ENCODE results near the gene TSSK6.
"Not testable (repeated sequence)": the region's sequence is repeated elsewhere in the genome, so short reads cannot be mapped to it uniquely, and the experiment has no call there.

Gene TSSK6

DNA sequence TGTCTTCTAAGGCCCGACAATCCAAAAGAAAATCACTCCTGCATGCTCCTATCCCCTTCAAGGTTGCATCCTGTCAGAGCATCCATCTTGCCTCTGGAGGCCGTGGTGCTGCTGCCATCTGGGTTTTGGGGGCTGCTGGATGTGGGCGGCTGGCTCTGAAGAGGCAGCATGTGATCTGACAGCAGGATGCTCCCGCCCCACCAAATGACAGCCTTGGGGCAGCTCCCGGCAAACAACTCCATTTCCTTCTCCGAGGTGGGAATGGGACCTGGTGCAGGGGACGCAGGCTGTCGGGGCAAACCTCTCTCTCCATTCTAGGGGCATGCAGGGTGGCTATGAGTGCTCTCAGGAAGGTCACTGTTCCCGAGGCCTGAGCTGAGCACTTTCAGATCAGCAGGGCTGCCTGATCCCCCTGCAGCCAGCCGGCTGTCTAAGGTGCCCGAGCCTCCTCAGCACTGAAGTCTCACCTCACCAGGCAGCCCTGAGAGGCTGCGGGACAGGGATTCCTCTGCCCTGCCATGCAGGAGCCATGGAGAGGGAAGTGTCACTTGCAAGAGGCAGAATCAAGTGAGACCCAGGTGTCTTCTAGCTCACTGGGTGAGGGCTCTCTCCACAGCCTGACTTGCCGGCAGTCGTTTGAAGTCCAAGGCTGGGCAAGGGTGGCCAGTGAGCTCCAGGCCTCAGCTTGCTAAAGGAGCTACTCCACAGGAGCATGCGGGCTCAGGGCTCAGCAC, 28.8 kb downstream of the TSSK6 start:
- no peak for DNase-seq

DNA sequence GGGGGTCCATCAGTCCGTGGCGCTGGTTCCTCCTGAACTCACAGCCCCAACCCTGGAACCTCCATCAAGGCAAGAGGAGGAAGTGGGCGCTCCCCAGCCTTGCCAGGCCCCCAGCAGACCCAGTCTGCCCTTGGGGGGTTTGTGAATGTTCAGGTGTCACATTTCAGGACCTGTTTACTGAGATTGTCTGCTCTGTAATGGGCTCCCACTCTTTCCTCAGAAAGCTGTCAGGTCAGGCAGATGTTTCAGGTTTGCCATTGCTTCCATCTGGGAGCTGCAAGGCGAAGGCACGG, 29.4 kb downstream of the TSSK6 start:
- no peak for DNase-seq

DNA sequence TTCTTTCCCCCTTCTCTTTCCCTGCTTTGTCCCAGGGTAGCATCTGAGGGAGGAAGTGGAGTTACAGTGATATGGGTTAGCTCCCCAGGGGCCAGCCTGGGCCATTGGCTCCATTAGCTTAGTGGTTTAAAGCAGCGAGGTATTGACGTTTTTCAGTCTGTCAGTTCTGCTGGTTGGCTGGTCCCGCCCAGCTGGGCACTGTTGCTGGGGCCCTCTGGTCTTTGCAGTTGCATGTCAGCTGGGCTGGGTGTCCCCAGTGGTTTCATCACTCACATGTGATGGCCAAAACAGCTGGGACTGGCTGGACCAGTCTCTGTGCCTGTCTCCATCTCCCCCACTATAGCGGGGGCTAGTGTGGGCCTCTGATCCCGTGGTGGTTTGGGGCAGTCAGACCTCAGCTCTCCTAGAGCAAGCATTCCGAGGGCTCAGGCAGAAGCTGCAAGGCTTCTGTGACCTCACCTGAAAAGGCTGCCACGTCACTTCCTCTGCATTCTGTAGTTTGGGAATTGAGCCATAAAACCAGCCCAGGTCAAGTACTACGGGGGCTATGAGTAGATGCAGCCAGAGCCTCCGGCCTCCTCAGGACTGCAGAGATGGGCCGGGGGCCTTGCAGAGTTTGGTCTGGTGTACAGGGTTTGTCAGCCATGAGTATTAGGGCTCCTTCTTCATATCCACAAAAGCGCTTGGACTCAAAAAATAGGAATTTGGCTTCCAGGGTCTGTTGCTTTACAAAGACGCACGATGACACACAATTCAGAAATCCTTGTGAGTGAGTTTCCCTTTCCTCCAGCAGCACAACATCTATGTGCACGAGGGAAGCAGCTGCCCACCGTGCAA, 30.0 kb downstream of the TSSK6 start:
- DNase-seq = no peak

DNA sequence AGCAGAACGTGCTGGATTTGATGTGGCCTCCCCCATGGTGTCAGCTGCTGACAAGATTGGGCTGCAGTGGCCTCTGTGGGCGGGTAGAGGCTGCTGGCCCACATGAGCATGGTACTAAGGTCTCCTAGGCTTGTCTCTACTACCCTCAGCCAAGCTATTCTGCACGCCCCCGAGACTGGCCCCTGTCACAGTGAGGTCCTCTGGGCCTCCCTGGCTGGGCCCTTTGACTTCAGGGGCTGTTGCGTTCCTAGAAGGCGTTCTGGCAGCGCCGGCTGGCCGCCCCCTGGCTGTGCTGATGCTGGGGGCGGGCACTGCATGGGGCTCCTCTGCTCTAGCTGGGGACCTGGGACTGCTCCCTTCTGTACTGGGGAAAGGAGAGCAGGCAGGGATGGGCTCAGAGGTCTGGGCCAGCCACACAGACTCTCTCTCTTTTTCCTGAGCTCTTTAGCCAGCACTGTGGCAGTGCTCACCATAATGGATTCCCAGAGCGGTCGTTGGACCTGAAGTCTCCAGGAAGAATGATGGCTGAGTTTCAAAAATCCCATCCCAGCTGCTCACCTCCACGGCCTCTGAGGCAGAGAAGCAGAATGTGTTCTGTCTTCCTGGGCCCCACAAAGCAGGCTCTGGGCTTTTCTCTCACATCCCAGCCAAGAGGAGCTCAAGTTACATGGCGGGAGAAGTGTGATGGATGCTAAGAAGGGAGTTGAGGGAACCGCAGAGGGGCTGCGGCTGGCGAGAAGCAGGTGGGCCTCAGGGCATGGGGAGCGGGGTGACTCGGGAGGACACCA, 32.3 kb downstream of the TSSK6 start:
- DNase-seq = no peak

DNA sequence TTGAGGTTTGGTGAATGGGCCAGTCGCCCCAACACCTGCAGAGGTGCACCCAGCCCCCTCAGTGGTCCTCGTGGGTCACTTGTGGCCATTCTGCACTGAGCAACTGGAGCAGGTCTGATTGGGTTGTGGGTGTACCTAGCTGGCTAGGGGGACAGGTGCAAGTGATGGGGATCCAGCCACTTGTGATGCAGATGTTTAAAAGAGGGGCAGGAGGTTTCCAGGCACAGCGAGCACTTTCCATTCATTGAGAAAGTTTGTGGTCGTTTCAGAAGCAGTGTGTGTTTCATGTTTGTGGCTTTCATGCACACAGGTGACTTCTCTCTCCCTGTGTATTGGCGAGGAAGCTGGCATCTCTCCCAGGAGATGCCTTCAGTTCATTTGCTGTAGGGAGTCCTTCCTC, 34.7 kb downstream of the TSSK6 start:
- DNase-seq = no peak

DNA sequence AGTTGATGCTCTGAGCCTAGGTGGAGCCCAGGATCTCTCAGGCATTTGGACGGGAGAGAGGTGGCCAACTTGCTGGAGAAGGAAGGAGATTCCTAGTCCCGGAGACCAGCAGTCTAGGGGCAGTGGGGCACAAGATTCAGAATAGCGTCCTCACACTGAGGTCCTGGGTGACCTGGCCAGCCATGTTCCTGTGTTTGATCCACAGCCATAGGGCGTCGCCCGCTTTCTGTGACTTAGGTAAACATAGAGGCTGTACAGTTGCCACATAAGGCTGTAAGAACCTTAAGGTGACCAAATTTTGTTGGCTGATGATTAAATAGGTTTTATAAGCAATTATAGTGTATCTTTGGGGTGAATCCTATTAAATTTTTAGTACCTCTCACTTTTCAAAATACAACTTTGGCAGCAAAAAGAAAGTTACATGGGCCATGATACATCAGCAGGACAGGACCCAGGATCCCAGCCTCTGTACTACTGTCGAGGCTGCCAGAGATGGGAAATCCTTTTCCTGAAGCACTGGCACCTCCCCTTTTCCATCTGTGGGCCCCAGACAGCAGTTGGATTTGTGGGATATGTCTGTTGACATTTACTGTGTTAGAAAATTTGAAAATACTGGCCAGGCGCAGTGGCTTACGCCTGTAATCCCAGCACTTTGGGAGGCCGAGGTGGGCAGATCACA, 37.5 kb downstream of the TSSK6 start:
- DNase-seq = no peak

DNA sequence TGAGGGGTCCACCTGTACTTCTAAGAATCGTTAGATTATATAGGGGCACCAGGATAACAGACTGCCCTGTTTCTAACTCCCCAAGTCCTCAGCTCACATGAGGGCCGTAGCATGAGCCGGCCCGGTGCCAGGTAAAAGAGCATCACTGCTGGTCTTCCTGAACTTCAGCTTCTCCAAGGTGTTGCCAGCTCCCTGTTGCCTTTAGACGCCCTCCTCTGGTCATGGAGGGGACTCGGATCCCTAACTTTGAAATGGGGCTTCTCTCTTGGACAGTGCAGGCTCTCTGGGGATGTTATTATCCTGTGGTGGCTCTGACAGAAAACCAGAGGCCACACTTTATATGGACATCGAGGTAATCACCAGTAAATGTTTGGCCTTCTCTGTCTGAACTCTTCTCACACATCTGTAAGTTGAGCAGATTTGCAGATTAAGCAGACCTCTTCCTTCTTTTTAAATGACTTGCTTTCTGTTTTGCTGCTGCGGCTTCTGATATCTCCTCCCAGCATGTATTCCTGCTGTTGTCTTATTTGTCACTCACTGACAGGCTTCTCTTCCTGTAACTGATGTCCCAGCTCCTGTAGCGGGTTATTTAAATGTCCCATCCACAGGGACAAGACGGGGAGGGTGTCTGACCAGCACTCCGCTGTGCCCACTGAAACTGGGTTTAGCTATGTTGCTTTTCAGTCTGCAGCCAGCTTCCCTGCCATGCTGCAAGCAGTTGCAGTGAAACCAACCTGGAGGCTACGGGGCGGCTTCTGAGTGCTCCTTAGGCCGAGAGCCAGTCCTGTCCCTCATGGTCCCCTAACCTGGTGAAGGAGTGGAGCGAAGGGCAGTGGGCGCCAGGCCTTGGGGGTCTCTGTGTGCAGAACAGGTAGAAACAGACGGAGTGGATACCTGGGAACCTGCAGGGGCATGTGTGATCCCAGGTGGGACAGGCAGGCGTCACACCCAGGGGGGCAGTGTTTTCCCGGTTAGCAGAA, 39.2 kb downstream of the TSSK6 start:
- DNase-seq = no peak

DNA sequence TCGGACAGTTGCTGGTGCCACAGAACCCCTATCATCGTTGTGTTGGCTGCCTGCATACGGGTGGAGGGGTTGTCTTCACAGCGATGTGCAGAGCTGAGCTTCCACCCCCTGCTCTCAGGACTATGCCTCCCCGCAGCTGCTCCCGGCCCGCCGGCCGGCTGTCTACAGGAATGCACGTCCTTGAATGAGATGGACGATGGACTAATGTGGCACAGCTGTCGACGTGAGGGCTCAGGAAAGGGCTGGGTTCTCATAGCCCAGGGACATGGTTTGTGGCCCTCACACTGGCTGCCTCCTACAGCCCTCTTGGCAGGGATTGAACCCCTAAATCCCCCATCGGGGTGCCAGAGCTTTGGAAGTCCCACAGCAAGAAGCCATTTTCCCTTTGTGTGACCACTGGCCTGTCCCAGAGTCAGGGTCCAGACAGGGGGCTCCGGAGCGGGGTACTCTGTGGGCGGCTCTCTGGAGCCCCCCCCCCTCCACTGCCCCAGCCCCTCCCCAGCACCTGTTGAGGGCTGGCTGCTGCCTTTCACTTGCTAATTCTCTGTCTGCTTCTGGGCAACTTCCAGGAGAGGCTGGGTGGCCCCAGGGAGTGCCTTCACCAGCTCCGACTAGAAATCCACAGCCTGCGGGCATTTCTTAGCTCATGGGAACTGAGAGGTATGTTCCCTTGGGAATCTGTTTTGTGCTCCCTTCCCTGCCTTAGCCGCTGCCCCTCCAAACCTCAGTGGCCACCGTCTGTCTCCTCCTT, 40.2 kb downstream of the TSSK6 start:
- DNase-seq = no peak

DNA sequence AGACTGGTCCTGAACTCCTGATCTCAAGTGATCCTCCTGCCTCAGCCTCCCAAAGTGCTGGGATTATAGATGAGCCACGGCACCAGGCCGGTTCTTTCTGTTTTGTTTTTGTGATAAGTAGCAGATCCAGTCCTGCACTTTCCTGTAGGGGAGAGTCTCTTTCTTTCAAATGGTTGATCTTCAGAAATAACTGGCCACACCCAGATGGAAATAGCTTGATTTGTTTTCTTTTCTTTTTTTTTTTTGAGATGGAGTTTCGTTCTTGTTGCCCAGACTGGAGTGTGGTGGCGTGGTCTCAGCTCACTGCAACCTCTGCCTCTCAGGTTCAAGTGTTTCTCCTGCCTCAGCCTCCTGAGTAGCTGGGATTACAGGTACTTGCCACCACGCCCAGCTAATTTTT, 43.2 kb downstream of the TSSK6 start:
- not testable (repeated sequence) for DNase-seq

DNA sequence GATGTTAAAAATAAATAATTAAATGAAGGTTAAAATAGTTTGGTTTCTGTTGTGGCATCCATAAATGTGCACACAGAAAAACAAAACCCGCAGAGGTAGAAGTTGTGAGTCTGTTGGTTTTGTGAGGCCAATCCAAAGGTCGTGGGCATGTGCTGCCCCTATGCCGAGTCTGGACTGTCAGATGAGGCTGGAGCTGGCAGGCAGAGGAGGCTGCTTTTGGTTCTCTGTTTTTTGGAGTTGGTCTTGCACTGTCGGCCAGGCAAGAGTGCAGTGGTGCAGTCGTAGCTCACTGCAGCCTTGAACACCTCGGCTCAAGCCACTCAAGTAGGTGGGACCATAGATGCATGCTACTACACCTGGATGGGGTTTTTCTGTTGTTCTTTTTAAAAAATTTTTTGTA, 43.7 kb downstream of the TSSK6 start:
- DNase-seq = no peak

DNA sequence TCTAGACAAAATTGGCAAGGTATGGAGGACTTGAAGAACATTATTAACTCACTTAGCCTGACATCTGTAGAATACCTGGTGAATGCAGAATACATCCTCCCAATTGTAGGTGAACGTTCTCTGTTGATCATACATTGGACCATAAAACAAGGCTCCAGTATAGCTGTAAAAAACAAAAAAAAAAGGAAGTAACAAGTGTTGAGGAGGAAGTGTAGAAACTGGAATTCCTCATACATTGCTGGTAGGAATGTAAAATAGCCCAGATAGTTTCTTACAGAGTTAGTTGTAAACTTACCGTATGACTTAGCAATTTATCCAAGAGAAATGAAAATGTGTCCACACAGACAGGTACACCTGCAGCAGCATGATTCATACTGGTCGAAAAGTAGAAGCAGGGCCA, 44.8 kb downstream of the TSSK6 start:
- DNase-seq = no peak

DNA sequence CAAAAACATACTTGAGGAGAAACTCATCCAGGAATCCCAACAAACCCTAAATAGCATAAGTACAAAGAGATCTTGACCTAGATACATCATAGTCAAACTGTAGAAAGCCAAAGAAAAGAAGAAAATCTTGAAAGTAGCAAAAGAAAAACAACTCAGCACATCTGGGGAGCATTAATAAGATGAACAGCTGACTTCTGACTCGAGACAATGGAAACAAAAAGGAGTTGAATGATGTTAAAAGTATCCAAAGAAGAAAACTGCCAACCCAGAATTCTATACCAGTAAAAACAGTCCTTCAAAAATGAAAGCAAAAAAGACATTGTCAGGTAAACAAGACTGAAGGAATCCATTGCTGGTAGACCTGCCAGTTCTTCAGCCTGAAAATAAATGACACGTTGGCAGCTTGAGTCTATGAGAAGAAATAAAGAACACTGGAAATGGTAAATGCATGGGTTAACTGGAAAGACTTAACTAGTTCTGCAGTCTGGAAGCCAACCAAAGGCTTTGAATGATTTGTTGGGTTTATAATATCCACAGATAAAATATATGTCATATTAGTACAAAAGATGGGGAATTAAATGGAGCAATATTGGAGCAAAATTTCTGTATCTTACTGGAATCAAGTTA, 46.8 kb downstream of the TSSK6 start:
- no peak for DNase-seq

DNA sequence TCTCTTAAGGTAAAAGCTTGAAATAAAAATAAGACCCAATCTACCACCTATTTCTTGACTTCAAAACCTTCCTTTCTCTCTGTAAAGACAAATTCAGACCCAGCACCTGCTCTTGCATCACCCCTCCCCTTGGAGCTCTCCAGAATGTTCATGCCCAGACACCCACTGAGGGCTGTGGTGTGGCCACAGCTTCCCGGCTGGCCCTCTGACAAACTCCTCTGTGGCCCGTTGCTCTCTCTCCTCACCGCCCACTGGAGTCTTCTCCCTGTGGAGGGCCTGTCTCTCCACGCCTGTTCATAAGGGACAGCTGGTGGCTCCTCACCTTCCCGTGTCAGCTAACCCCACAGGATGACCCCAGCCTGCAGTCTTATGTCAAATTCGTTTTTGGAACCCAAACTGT, 49.1 kb downstream of the TSSK6 start:
- DNase-seq = no peak

DNA sequence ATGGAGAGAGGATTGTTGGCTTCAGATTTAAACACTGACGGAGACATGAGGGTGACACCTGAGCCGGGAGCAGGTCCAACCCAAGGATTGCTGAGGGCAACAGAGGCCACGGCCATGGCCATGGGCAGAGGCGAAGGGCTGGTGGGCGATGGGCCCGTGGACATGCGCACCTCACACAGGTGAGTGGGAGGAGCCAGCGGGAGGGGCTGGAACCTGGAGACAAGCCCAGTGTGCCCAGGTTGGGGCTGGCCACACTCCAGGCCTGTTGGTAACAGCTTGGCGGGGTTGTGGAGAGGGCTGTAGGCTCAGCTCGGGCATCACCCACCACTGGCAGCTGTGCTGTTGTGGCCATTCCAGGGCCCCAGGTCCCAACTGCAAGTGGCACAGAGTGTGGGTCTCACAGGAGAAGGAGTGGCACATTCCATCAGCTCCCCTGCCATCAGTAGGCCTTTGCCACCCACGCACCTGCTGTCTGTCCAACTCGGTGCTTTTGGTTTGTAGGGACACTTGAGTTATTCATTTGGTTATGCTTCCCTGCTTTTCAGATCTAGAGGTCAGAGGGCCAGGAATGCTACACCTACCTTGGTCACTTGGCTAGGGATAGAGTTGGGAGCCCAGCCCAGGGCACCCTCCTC, 49.8 kb downstream of the TSSK6 start:
- DNase-seq = no peak

DNA sequence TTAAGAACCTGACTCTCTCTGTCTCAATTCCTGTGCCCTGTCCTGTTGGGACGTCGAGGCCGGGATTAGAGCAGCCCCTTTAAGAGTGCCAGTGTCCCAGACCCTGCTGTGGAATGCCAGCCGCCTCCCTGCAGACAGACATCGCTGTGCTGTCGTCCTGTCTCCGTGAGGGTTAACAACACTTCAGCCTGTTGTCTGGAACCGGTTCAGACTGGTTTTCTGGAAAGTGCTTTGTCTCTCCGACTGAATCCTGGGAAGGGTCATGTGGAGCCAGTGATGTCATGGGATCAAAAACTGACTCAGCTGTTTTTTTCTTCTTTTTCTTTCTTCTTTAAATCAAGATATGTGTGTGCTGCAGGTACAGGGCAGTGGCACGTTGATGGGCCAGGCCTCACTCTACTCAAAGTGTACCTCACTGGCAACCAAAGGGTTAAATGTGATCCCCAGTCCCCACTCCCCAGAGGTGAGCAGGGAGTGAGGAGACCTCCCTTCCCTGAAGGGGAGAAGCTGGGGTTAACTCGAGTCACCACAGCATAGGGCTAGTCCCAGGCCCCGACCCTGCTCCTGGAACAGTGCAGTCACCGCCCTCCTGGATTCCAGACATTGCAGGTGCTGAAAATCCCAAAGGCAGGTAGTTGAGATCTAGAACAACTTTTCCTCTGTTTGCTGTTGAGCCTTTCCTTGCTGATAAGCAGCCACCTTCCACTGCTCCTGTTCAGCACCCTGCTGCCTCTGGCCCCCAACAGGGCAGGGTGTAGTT, 50.8 kb downstream of the TSSK6 start:
- DNase-seq = no peak

All from SHP77 (cell line).